Dermis microvascular lymphatic vessel endothelial cell (primary cell): ENCODE data around the gene PC. TPM values are rescaled to one million over a fixed set of nuclear protein-coding genes. Genes with fewer than 3 reads are reported as not detected.

Source experiments
- DNase-seq, 2 donors: peaks; one replicate each; pipeline versions ENCODE4 v3.0.0 to v3.0.0-alpha.2; 2010; ENCODE audit warnings: low read depth in 2 of 2
- total RNA-seq: library from RNA; depleted of rRNA; stranded (reverse); fragments of >200 nt; gene quantifications from 2 replicates; pipeline ENCODE4 v1.2.1, GENCODE V29; 2014

Gene PC
- total RNA-seq, 1 donor from 2014 or later = 9.1 TPM

- DNase-seq = peak; percentile 32 to 66
Observed at GRCh38 chr11:66883016-66883965, 74.9 kb downstream of the PC start.

DNA sequence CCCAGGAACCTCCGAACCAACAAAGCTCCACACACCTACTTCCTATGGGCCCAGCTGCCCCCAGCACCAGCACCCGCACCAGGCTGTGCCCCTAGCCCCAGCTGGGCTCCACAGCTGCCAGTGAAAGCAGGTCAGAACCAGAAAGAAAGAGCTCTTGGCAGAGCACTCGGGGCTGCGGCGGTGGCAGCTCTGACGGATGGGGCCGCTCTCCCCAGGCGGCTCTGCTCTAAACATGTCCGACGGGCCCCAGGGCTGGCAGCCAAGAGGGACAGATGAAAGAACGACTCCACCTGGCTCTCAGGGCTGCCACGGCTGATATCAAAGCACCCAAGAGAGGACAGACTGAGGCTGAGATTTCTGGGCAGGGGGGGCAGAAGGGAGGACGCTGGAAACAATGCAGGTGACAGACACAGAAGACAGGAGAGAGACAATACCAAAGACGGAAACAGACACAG is 75.6 kb downstream of the PC start:
- DNase-seq = no peak

GRCh38 chr11:66881927-66882452 is 76.2 kb downstream of the PC start:
- DNase-seq = no peak

- no peak for DNase-seq
Observed at GRCh38 chr11:66881451-66881835, 76.7 kb downstream of the PC start.

- peak in 1 of 2 donors; percentile 28 for DNase-seq
Observed at GRCh38 chr11:66880496-66881450, 77.4 kb downstream of the PC start.

- DNase-seq = no peak
Observed at GRCh38 chr11:66879999-66880398, 78.2 kb downstream of the PC start.

GRCh38 chr11:66879583-66879982 is 78.6 kb downstream of the PC start:
- no peak for DNase-seq

DNA sequence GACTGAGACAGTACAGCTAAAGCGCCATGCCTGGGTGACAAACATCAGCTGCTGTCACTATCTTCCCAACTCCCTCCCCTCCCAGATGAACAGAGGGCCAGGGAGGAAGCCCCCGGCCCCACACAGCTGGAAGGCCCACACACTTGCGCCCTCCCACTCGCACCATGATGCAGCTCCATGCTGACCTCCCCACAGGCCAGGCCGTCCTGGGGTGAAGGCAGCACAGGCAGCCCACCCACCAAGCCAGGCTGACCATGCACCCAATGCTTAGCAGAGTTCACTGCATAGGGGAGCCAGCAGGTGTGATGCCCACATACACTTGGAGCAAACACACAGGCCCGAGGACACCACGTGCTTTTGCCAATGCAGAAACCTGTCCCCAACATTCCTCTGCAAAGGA is 79.2 kb downstream of the PC start:
- DNase-seq = no peak

DNA sequence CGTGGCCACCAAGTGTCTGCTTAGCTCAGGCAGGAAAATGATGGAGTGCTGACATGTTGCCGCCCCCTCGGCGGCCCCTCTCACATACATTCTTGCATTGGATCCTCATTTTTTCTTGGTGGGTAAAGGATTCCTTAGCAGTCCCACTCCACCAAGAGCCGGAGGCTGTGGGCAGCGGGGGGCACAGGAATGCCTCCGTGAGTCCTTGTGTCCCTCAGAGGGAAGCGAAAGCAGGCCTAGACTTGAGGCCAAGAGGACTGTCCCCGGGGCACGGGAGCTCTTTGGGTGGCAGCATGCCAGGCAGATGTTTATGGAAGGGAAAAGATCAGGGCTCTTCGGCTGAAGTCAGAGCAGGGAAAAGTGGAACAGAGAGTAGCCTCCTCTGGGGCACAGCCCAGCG is 79.7 kb downstream of the PC start:
- DNase-seq = no peak

- no peak for DNase-seq
Observed at GRCh38 chr11:66877588-66878385, 80.4 kb downstream of the PC start.

GRCh38 chr11:66875378-66875777 is 82.8 kb downstream of the PC start:
- DNase-seq = no peak

GRCh38 chr11:66874232-66874631 is 84.0 kb downstream of the PC start:
- DNase-seq = no peak

DNA sequence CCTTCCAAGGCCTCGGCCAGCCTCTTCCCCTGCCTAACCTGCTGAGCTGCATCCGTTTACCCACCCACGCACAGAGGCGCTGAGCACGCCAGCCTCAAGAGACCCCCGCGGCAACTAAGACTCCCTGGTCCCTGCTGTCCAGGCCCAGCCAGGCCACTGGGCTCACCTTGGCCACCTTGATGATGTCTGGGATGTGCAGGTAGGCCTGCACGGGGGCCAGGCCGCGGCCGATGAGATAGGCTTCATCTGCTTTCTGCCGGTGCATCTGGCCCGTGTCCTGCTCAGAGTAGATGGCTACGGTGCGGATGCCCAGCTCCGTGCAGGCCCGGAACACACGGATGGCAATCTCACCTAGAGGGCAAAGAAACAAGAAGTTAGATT is 86.7 kb downstream of the PC start:
- DNase-seq = no peak

DNA sequence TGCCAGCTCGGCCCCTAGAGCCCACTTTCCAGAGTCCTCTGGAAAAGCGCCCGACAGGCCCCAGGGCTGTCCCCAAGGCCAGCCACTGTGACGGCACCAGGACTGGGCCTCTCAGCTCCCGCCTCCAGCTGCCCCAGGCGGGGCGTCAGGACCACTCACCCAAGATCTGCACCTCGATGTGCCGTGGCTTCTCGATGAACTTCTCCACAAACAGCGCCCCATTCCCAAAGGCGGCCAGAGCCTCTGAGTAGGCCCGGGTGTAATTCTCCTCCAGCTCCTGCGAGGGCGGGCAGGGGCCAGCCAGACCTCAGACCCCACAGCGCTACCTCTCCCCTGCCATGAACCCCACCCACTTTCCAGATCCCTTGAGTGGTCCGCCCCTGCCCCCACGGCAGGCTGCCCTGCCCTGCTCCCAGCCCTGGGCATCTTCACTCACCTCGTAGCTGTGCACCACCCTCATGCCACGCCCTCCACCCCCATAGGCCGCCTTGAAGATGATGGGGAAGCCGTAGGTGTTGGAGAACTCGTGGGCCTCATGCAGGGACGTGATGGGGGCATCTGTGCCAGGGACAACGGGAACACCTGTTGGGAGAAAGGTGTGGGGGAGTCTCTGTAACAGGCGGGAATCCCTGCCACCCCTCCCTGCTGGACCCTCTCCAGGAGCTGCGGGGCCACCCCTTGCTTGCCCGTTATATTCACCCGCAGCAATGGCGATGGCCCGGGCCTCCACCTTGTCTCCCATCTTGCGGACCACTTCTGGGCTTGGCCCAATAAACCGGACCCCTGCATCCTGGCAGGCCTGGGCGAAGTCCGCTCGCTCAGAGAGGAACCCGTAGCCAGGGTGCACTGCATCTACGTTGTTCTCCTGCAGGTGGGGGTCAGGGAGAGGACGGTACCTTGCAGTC is 87.3 kb downstream of the PC start:
- DNase-seq = no peak

DNA sequence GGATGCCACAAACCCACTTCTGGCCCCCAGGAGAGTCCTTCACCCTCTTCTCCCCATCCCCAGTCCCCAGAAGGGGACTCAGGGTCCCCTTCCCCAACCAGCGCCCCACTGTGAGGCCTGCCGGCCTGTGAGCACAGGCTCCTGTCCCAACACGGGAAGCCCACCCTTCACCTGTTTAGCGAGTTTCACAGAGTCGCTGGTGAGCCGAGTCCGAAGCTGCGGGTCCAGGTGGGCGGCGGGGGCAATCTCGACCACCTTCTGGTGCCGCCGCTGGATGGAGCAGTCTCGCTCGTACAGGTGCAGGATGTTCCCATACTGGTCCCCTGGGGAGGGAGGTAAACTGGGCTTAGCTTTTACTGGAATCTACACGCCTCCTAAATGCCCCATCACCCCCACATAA is 88.1 kb downstream of the PC start:
- DNase-seq = no peak

- no peak for DNase-seq
Observed at GRCh38 chr11:66869567-66869870, 88.7 kb downstream of the PC start.

DNA sequence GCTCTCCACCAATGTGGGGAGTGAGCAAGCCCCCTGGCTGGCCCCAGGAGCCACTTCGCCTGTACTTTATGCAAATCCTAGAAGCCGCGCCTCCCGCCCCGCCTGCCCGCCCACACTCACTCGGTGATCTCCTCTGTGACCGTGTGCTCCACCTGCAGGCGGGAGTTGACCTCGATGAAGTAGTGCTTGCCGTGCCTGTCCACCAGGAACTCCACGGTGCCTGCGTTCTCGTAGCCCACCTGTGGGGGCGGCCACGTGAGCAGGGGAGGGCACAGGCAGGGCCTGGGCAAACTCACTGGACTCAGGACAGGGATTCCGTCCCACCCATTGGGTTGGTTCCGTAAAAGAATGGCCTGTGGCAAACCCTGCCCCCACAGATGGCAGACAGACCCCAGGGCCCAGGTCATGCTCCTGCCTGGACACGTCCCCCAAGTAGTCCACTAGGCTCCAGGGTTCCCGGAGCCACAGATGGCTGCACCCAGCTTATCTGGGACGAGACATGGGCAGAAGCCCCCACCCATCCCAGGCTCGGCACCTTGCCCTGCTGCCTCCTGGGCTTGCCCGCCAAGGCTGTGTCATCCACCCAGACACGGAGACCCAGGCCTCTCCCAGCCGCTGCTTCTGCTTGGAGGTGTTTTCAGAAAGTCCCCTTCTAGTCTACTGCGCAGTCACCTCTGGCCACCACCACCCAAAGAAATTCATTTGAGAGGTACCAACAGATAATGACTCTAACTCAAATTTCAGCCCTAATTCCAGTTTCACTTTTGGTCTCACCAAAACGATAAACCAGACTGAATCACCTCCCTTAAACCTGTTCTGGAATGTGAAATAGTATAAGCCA is 89.2 kb downstream of the PC start:
- no peak for DNase-seq

DNA sequence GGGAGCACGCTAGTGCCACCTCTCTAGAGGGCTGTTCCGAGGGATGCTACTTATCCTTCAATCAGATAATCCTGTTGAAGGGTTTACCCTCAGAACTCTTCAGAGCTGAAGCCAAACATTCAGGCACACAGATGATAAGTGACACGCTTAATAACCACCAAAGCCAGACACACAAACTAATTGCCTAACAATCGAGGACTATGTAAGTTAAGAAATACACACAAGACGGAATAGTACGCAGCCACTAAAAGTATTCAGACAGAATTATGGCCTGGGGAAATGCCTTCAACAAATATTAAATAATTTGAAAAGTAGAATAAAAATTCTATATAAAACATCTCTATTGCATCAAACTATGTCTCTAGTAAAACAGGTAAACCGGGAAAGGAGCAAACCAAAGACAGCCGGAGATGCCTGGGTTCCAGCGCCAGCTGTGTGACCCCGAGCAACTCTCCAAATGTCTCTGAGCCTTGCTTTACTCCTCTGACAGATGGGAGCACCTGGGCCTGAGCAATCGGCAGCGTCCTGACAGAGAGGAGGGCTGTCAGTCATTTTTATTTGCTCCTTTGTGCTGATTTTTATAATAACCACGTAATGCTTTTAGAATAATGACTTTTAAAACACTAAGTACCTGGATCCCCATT is 90.0 kb downstream of the PC start:
- DNase-seq = no peak
